Pancreas (tissue), 10 donors: ENCODE results near the gene C11orf91. TPM values are rescaled to one million over a fixed set of nuclear protein-coding genes. Genes with fewer than 3 reads are reported as not detected.

Source experiments
- ATAC-seq, 4 donors: fragments of 200-7000 bp; cut with Tn5 transposase; one replicate each; pipeline versions ENCODE4 v1.8.0 to v1.9.1; 2020; ENCODE audit warnings: mild to moderate bottlenecking in 4 of 4, moderate library complexity in 4 of 4
- DNase-seq, 6 donors: peaks; one replicate each; pipeline ENCODE4 v3.0.0-alpha.2; 2020
- FAIRE-seq: peaks from 2 replicates; lab custom pipeline; 2012; peaks lifted over from hg19 to GRCh38; lab: Jason Lieb, UNC
- H3K27ac ChIP-seq, 4 donors: fragments of 200-600 bp; sonication (generic); 1 replicate in 3 of 4; 2 replicates in 1 of 4; pipeline versions ENCODE4 v1.5.0 to v1.8.0; 2020
- H3K27me3 ChIP-seq, 4 donors: fragments of 200-600 bp; one replicate each; pipeline ENCODE4 v1.8.0; 2021
- H3K36me3 ChIP-seq, 3 donors: fragments of 200-600 bp; sonication (generic) in 1 of 3; one replicate each; pipeline versions ENCODE4 v1.5.0 to v1.8.0; 2020 to 2021
- H3K4me1 ChIP-seq, 3 donors: fragments of 200-600 bp; one replicate each; pipeline ENCODE4 v1.8.0; 2021
- H3K4me3 ChIP-seq, 4 donors: fragments of 200-600 bp; sonication (generic) in 2 of 4; one replicate each; pipeline versions ENCODE4 v1.5.0 to v1.8.0; 2020 to 2021
- H3K9me3 ChIP-seq, 4 donors: fragments of 200-600 bp; one replicate each; pipeline ENCODE4 v1.8.0; 2021
- CTCF ChIP-seq, 4 donors: fragments of 200-600 bp; sonication (generic) in 3 of 4; IDR thresholded peaks; one replicate each; pipeline versions ENCODE4 v1.5.0 to v1.8.0; 2021; ENCODE audit warnings: antibody characterized with exemption in 4 of 4
- WGBS, 2 donors: extraction: QIAGEN DNeasy Blood & Tissue Kit; methylation state at CpG; one replicate each; pipeline ENCODE4 v1.1.7; 2013; 5-methylcytosine and 5-hydroxymethylcytosine counted together
- intact Hi-C, 3 donors: fragments of 100-400 bp; cut with DNase I; formaldehyde crosslinking; loops; one replicate each; pipeline versions ENCODE4 v1.11.1 to v1.14.2; 2022
- polyA plus RNA-seq, 2 donors: library from polyadenylated mRNA; stranded (reverse); fragments of 200-250 nt; gene quantifications; one replicate each; pipeline ENCODE4 v1.2.3, GENCODE V29; 2013
- total RNA-seq, 6 donors: library from RNA; stranded (reverse); fragmentation: NEBNext Ultra II Directional in 4 of 6; extraction: Animal tissue kit (Norgen Biotek cat#: 25700) in 4 of 6; gene quantifications; one replicate each; pipeline versions ENCODE4 v1.2.1 to v1.2.4, GENCODE V29; 2021 to 2023
- donor health status: healthy with polysubstance abuse.
- donor health status: DM: no; HTN: no; CAD: no; lungs with moderate emphysema.
- donor health status: DM: no; HTN: no; CAD: no.
- donor health status: control.
- donor health status: control.
- donor health status: Bipolar disorder and iron deficiency.
- donor health status: DM: yes; HTN: yes; CAD: no.
- donor health status: DM: no; HTN: no; CAD: no.
- donor health status: DM: no; HTN: no; CAD: no.
- donor health status: DM: yes; HTN: yes; CAD: no.

Gene C11orf91
- total and polyA plus RNA-seq, 8 donors = 0.26 to 0.31 (median 0.28) TPM; not detected in 5

GRCh38 chr11:33651555-33651954 lies 49.1 kb downstream of the C11orf91 start:
- ATAC-seq (no peak), FAIRE-seq (no peak), DNase-seq (no peak)
- no peaks in the 10 kb centered on the region for H3K4me1 ChIP-seq
- no peak overlapping the region for H3K4me3 ChIP-seq
- 45% methylated on average over 3 of the region's 4 CpGs for WGBS, 2 donors
- no peaks in the 10 kb centered on the region for H3K36me3 ChIP-seq
- H3K27me3 ChIP-seq = no peaks in the 10 kb centered on the region
- H3K9me3 ChIP-seq = no peaks in the 10 kb centered on the region
- H3K27ac ChIP-seq = no peak overlapping the region
- intact Hi-C loops = no loop called here
- no peak for TF ChIP-seq CTCF (IDR thresholded peaks at IDR 0.05)

GRCh38 chr11:33649944-33650343 lies 50.7 kb downstream of the C11orf91 start:
- intact Hi-C loops = no loop called here
- DNase-seq (no peak), ATAC-seq (no peak), FAIRE-seq (no peak)
- Histone ChIP-seq H3K9me3 (no peaks in the 10 kb centered on the region), H3K36me3 (no peaks in the 10 kb centered on the region), H3K27me3 (no peaks in the 10 kb centered on the region), H3K4me1 (no peaks in the 10 kb centered on the region), H3K27ac (no peak overlapping the region), H3K4me3 (no peak overlapping the region)
- WGBS, 2 donors = 61 to 76% methylated on average over 4 of the region's 4 CpGs
- no peak for TF ChIP-seq CTCF (IDR thresholded peaks at IDR 0.05)

Other genes starting within 250 kb of the C11orf91 start
- gene CD59, start 35.6 kb upstream of the C11orf91 start, total RNA-seq = 100 to 1,000 TPM; 129 to 495 (median 176) TPM
- gene CD59, start 35.6 kb upstream of the C11orf91 start, polyA plus RNA-seq = 100 to 1,000 TPM in 1 of 2 donors, 10 to 100 TPM in 1; 44.4 to 179 TPM
- 10 to 100 TPM; 12.2 to 24.7 (median 16.4) TPM for gene FBXO3, start 73.7 kb upstream of the C11orf91 start, total RNA-seq
- 10 to 100 TPM; 13.3 to 26.6 TPM for gene FBXO3, start 73.7 kb upstream of the C11orf91 start, polyA plus RNA-seq
- gene LMO2, start 191.2 kb upstream of the C11orf91 start, total RNA-seq = 10 to 100 TPM in 1 of 6 donors, 1 to 10 TPM in 5; 2.4 to 11.5 (median 5.0) TPM
- gene LMO2, start 191.2 kb upstream of the C11orf91 start, polyA plus RNA-seq = 10 to 100 TPM; 10.8 to 24.3 TPM